ENCODE data around the gene INSRR. TPM values are rescaled to one million over a fixed set of nuclear protein-coding genes. Genes with fewer than 3 reads are reported as not detected.

The INSRR gene
- total and polyA plus RNA-seq, 9 of the 15 experiments (the other 6 are each of a cell fraction or from before 2014, with no cell fraction given) = 0.03 to 0.18 (median 0.06) TPM; not detected in 3

DNA sequence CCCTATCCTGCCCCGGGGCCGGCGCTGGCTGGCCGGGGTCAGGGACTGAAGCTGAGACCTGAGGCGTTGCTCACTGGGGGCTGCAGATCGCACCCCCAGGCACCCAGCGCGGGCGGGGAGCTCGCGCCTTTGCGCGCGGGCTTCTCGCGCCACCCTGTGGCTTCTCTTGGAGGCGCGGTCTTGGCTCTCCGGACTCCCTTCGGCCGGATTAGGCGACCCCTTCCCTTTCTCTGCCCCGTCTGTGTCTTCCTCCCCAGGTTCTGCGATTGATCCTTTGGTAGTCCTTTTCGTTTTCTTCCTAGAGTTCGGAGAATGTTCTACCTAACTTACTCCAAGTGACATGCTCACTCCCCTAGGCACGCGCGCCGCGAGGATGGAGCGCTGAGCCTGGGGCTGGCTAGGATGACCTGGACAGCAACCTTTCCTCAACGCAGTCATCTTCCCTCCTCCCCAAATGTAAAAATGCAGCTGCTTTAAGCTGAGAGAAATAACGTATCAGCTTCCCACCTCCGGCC, 1.3 kb upstream of the INSRR start (continued):
- TF ChIP-seq, protein P1, sequence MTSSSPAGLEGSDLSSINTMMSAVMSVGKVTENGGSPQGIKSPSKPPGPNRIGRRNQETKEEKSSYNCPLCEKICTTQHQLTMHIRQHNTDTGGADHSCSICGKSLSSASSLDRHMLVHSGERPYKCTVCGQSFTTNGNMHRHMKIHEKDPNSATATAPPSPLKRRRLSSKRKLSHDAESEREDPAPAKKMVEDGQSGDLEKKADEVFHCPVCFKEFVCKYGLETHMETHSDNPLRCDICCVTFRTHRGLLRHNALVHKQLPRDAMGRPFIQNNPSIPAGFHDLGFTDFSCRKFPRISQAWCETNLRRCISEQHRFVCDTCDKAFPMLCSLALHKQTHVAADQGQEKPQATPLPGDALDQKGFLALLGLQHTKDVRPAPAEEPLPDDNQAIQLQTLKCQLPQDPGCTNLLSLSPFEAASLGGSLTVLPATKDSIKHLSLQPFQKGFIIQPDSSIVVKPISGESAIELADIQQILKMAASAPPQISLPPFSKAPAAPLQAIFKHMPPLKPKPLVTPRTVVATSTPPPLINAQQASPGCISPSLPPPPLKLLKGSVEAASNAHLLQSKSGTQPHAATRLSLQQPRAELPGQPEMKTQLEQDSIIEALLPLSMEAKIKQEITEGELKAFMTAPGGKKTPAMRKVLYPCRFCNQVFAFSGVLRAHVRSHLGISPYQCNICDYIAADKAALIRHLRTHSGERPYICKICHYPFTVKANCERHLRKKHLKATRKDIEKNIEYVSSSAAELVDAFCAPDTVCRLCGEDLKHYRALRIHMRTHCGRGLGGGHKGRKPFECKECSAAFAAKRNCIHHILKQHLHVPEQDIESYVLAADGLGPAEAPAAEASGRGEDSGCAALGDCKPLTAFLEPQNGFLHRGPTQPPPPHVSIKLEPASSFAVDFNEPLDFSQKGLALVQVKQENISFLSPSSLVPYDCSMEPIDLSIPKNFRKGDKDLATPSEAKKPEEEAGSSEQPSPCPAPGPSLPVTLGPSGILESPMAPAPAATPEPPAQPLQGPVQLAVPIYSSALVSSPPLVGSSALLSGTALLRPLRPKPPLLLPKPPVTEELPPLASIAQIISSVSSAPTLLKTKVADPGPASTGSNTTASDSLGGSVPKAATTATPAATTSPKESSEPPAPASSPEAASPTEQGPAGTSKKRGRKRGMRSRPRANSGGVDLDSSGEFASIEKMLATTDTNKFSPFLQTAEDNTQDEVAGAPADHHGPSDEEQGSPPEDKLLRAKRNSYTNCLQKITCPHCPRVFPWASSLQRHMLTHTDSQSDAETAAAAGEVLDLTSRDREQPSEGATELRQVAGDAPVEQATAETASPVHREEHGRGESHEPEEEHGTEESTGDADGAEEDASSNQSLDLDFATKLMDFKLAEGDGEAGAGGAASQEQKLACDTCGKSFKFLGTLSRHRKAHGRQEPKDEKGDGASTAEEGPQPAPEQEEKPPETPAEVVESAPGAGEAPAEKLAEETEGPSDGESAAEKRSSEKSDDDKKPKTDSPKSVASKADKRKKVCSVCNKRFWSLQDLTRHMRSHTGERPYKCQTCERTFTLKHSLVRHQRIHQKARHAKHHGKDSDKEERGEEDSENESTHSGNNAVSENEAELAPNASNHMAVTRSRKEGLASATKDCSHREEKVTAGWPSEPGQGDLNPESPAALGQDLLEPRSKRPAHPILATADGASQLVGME (CRISPR knock-in tag; IDR thresholded peaks at IDR 0.05) = no peak
- TF ChIP-seq, protein P2, sequence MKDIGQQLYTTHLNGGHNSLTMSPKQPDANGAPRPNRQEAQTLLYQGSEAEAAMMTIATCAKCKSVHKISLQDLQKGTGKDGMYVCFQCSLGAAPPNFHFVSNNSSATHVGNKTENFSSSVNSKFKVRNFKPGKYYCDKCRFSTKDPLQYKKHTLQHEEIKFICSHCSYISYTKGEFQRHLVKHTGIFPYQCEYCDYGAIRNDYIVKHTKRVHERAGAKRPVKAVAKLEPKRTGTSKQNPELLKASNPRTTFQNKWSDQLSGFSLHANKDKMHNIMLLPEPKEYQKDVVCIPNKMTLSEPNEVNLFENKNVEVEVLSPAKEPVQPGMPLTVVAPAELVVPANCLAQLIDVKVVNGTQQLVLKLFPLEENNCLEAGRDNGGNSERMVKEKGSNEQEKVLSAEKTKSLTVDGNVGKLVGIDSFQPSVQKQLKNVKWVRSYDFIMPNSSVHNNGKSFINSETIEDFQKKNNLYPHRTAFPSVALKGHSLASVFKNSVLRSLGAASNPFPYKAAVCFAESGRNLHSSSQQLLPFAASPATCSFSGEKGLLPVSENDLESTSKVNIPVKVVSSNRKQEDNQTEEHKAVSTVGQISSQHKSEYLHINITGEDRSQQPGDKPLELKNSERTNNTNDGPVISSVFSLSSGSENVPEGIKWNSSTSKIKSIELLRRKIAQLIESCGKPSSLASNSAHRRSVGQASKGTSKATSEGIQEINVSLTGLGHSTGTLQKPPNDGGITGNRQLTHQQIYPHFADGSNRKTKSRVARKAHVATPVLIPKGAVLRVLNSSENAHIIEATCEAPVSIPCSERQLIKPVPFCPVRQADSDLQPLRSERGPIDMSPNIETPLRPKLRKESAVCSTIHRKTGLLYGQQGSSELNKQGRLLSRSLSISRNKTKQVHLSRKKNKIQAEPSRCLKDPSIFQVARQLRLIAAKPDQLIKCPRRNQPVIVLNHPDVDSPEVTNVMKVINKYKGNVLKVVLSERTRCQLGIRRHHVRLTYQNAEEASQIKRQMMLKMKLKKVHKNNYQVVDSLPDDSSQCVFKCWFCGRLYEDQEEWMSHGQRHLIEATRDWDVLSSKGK (CRISPR knock-in tag; IDR thresholded peaks at IDR 0.05) = no peak
- TF ChIP-seq RBFOX2 (IDR thresholded peaks at IDR 0.05; ENCODE audit: low read depth, low read length) = peak; percentile 13; the same call in 1 of the 2 replicates
- 0 out of 2 replicates have a peak, but pooled peaks have one; percentile 79 for TF ChIP-seq NBN (IDR thresholded peaks at IDR 0.05; ENCODE audit: low read depth)
- no peak for TF ChIP-seq HDAC6 (IDR thresholded peaks at IDR 0.05; ENCODE audit: low read depth, low read length)
- no peak for TF ChIP-seq NFRKB (IDR thresholded peaks at IDR 0.05; ENCODE audit: low read depth)
- TF ChIP-seq MEF2D (tag; conservative IDR thresholded peaks at IDR 0.05; ENCODE audit: low read depth) = no peak
- no peak for TF ChIP-seq BRD9 (IDR thresholded peaks at IDR 0.05; ENCODE audit: low read depth, partially characterized antibody)
- no peak for TF ChIP-seq L3MBTL2 (IDR thresholded peaks at IDR 0.05)
- no peak for TF ChIP-seq BHLHE40 (IDR thresholded peaks at IDR 0.05; ENCODE audit: low read length)
- no peak for TF ChIP-seq TEAD4 (IDR thresholded peaks at IDR 0.05; ENCODE audit: low read length)
- TF ChIP-seq TEAD4 (CRISPR knock-in tag; IDR thresholded peaks at IDR 0.05; ENCODE audit: borderline replicate concordance) = no peak
- TF ChIP-seq ZNF586 (CRISPR knock-in tag; conservative IDR thresholded peaks at IDR 0.05) = no peak
- no peak for TF ChIP-seq MAFG (tag; conservative IDR thresholded peaks at IDR 0.05)
- TF ChIP-seq RB1 (IDR thresholded peaks at IDR 0.05; ENCODE audit: low read depth) = peak; percentile 94

All from K562 (cell line).